Hepatocyte (in vitro differentiated cells): ENCODE measurements around the gene TEKT2. TPM values are rescaled to one million over a fixed set of nuclear protein-coding genes. Genes with fewer than 3 reads are reported as not detected.

Source experiments
- DNase-seq: peaks from one replicate; pipeline ENCODE4 v3.0.0-alpha.2; 2016; ENCODE audit warnings: low spot score
- H2AFZ ChIP-seq: fragments of 200-600 bp; sonication (generic); 2 replicates; pipeline ENCODE4 v1.6.0; 2016; ENCODE audit warnings: antibody characterized with exemption, mild to moderate bottlenecking
- H3K27ac ChIP-seq: fragments of 200-600 bp; sonication (generic); 2 replicates; pipeline ENCODE4 v1.5.1; 2016; ENCODE audit warnings: mild to moderate bottlenecking
- H3K27me3 ChIP-seq: fragments of 200-600 bp; sonication (generic); 2 replicates; pipeline ENCODE4 v1.6.1; 2016
- H3K36me3 ChIP-seq: fragments of 200-600 bp; sonication (generic); replicated peaks from 2 replicates; pipeline ENCODE4 v1.5.1; 2016; ENCODE audit warnings: low read depth; ENCODE audit not compliant: insufficient read depth
- H3K4me1 ChIP-seq: fragments of 200-600 bp; sonication (generic); 2 replicates; pipeline ENCODE4 v1.5.1; 2016; ENCODE audit warnings: mild to moderate bottlenecking, moderate library complexity; ENCODE audit not compliant: insufficient read depth
- H3K4me2 ChIP-seq: fragments of 200-600 bp; sonication (generic); 2 replicates; pipeline ENCODE4 v1.6.0; 2016
- H3K4me3 ChIP-seq: fragments of 200-600 bp; sonication (generic); 2 replicates; pipeline ENCODE4 v1.5.1; 2016; ENCODE audit warnings: mild to moderate bottlenecking
- H3K79me2 ChIP-seq: fragments of 200-600 bp; sonication (generic); 2 replicates; pipeline ENCODE4 v1.6.0; 2017; ENCODE audit warnings: mild to moderate bottlenecking
- H3K9me2 ChIP-seq: fragments of 200-600 bp; sonication (generic); replicated peaks from 2 replicates; pipeline ENCODE4 v1.6.0; 2017; ENCODE audit warnings: mild to moderate bottlenecking; ENCODE audit not compliant: insufficient read depth
- H3K9me3 ChIP-seq: fragments of 200-600 bp; sonication (generic); 2 replicates; pipeline ENCODE4 v1.5.1; 2016; ENCODE audit warnings: low read depth, mild to moderate bottlenecking
- H4K20me1 ChIP-seq: fragments of 200-600 bp; sonication (generic); 2 replicates; pipeline ENCODE4 v1.6.0; 2016; ENCODE audit warnings: mild to moderate bottlenecking; ENCODE audit not compliant: insufficient read depth, poor library complexity, severe bottlenecking
- CTCF ChIP-seq: fragments of 200-600 bp; sonication (generic); IDR thresholded peaks from 2 replicates; pipeline ENCODE4 v1.5.1; 2016; ENCODE audit warnings: antibody characterized with exemption, mild to moderate bottlenecking; ENCODE audit not compliant: poor library complexity
- EZH2 ChIP-seq: fragments of 200-600 bp; sonication (generic); IDR thresholded peaks from 2 replicates; pipeline ENCODE4 v1.6.1; 2016; ENCODE audit warnings: antibody characterized with exemption, mild to moderate bottlenecking, borderline replicate concordance
- EZH2phosphoT487 ChIP-seq: fragments of 200-600 bp; sonication (generic); IDR thresholded peaks from one replicate; pipeline ENCODE4 v1.6.1; 2018; ENCODE audit warnings: antibody characterized with exemption, mild to moderate bottlenecking, low read depth, moderate library complexity; ENCODE audit not compliant: unreplicated experiment, severe bottlenecking
- WGBS: methylation state at CpG from one replicate; pipeline ENCODE4 v1.1.6; 2016; ENCODE audit warnings: low lambda C conversion rate; ENCODE audit errors: missing lambda C conversion rate; 5-methylcytosine and 5-hydroxymethylcytosine counted together
- polyA plus RNA-seq: library from polyadenylated mRNA; unstranded; fragments of >200 nt; fragmentation: Nextera tagmentation; extraction: Ambion mirVana; gene quantifications from 2 replicates; pipeline ENCODE4 v1.2.1, GENCODE V29; 2016
- total RNA-seq: library from RNA; depleted of rRNA; stranded (reverse); fragments of >200 nt; gene quantifications from 2 replicates; pipeline ENCODE4 v1.2.3, GENCODE V29; 2014

The TEKT2 gene
- total and polyA plus RNA-seq, 2 experiments from 2014 or later, result 1.1 to 1.4 TPM

GRCh38 chr1:36115200-36115669 is 31.3 kb downstream of the TEKT2 start:
- H3K4me1 ChIP-seq, result peaks cover 36% of the 10 kb centered on the region
- no peaks in the 10 kb centered on the region for H3K36me3 ChIP-seq

DNA sequence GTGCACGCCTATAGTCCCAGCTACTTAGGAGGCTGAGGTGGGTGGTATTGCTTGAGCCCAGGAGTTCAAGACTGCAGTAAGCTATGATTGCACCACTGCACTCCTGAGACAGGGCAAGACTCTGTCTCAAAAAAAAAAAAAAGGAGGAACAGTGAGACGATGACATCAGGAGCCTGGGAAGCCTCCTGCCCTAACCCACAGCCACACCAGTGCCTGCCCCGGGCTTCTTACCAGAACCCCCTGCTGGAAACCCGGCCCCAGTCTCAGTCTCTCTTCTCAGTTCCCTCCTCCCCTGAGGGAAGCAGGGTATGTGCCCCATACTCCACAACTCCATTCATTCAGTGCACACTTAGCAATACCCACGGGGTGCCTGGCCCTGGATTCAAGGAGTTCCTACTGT is 32.0 kb downstream of the TEKT2 start:
- no peak for DNase-seq
- Histone ChIP-seq H3K27ac (peak overlapping the region; percentile 55), H3K79me2 (no peaks in the 10 kb centered on the region), H3K4me2 (no peak overlapping the region), H2AFZ (no peak overlapping the region), H3K4me3 (no peak overlapping the region), H3K9me3 (no peaks in the 10 kb centered on the region), H3K36me3 (no peaks in the 10 kb centered on the region), H3K9me2 (no peaks in the 10 kb centered on the region), H3K27me3 (no peaks in the 10 kb centered on the region), H3K4me1 (peaks cover 37% of the 10 kb centered on the region), H4K20me1 (no peaks in the 10 kb centered on the region)
- TF ChIP-seq EZH2 (no peak), CTCF (no peak), EZH2phosphoT487 (no peak)
- 64% methylated on average over 5 of the region's 5 CpGs for WGBS

More at GRCh38 chr1:36115200-36115669, 31.3 kb downstream of the TEKT2 start:
- Histone ChIP-seq H3K27ac (peak overlapping the region; percentile 55), H3K4me3 (no peak overlapping the region), H2AFZ (no peak overlapping the region), H3K9me2 (no peaks in the 10 kb centered on the region), H3K9me3 (no peaks in the 10 kb centered on the region), H3K4me2 (peak overlapping the region; percentile 33), H4K20me1 (no peaks in the 10 kb centered on the region), H3K79me2 (no peaks in the 10 kb centered on the region), H3K27me3 (no peaks in the 10 kb centered on the region)
- WGBS, result 66% methylated on average over 18 of the region's 18 CpGs
- peak; percentile 58 for DNase-seq
- no peak for TF ChIP-seq CTCF
- TF ChIP-seq EZH2phosphoT487, result no peak
- TF ChIP-seq EZH2, result no peak

- H2AFZ ChIP-seq, result no peak overlapping the region
- H3K79me2 ChIP-seq, result no peaks in the 10 kb centered on the region
- TF ChIP-seq EZH2 (no peak), EZH2phosphoT487 (no peak), CTCF (no peak)
- no peaks in the 10 kb centered on the region for H3K27me3 ChIP-seq
- H3K9me3 ChIP-seq, result no peaks in the 10 kb centered on the region
- 84% methylated on average over 5 of the region's 5 CpGs for WGBS
- DNase-seq, result no peak
- no peak overlapping the region for H3K27ac ChIP-seq
- H3K4me1 ChIP-seq, result peaks cover 37% of the 10 kb centered on the region
- no peaks in the 10 kb centered on the region for H4K20me1 ChIP-seq
- H3K36me3 ChIP-seq, result no peaks in the 10 kb centered on the region
- H3K9me2 ChIP-seq, result no peaks in the 10 kb centered on the region
- no peak overlapping the region for H3K4me3 ChIP-seq
- no peak overlapping the region for H3K4me2 ChIP-seq
Measured at GRCh38 chr1:36116901-36117300, 33.0 kb downstream of the TEKT2 start.
